SK-N-SH (cell line): ENCODE measurements around the gene DNAJC10.
"Not testable (repeated sequence)": the region's sequence is repeated elsewhere in the genome, so short reads cannot be mapped to it uniquely, and the experiment has no call there.

Experiments
- CHD2 ChIP-seq: fragments of 150-350 bp; IDR thresholded peaks from 2 replicates; pipeline ENCODE4 v1.6.1; 2018; ENCODE audit warnings: low read length; ENCODE audit not compliant: partially characterized antibody
- CTCF ChIP-seq: fragments of 200-600 bp; sonication (generic); IDR thresholded peaks from 2 replicates; pipeline ENCODE4 v1.6.1; 2017; ENCODE audit warnings: antibody characterized with exemption, mild to moderate bottlenecking, moderate library complexity
- EP300 ChIP-seq, 2 experiments: IDR thresholded peaks; 2 replicates each; pipeline versions ENCODE4 v1.4.0 to v1.6.1; 2012; ENCODE audit warnings: borderline replicate concordance in 1 of 2, low read depth in 1 of 2, low read length in 1 of 2
- EZH2phosphoT487 ChIP-seq: fragments of 200-600 bp; sonication (generic); IDR thresholded peaks from 2 replicates; pipeline ENCODE4 v1.6.1; 2017; ENCODE audit warnings: low read depth, mixed run types, mild to moderate bottlenecking, antibody characterized with exemption, moderate library complexity, borderline replicate concordance
- FOXM1 ChIP-seq: IDR thresholded peaks from 2 replicates; pipeline ENCODE4 v1.4.0; 2012; ENCODE audit warnings: low read depth, mild to moderate bottlenecking
- GATA2 ChIP-seq: sonication (generic); formaldehyde crosslinking; IDR thresholded peaks from 2 replicates; pipeline ENCODE4 v1.5.0; 2020; ENCODE audit warnings: mild to moderate bottlenecking, missing genetic modification reagents
- MXI1 ChIP-seq: IDR thresholded peaks from 2 replicates; pipeline ENCODE4 v1.6.1; 2012; ENCODE audit warnings: mild to moderate bottlenecking, low read depth, low read length, improper control_type of control experiment
- NFIC ChIP-seq: IDR thresholded peaks from 2 replicates; pipeline ENCODE4 v1.4.0; 2012; ENCODE audit warnings: borderline replicate concordance
- NRF1 ChIP-seq: IDR thresholded peaks from 2 replicates; pipeline ENCODE4 v1.6.1; 2012; ENCODE audit warnings: low read depth, mild to moderate bottlenecking, low read length
- POLR2AphosphoS5 ChIP-seq: IDR thresholded peaks from 2 replicates; pipeline ENCODE4 v1.6.1; 2012; ENCODE audit warnings: low read depth, low read length
- RXRA ChIP-seq: IDR thresholded peaks from 2 replicates; pipeline ENCODE4 v1.4.0; 2012; ENCODE audit warnings: low read depth, mild to moderate bottlenecking, borderline replicate concordance
- SIN3A ChIP-seq: IDR thresholded peaks from 2 replicates; pipeline ENCODE4 v1.6.1; 2012; ENCODE audit warnings: low read depth, mild to moderate bottlenecking, low read length, moderate library complexity, borderline replicate concordance
- SMC3 ChIP-seq: IDR thresholded peaks from 2 replicates; pipeline ENCODE4 v1.6.1; 2012; ENCODE audit warnings: low read depth, low read length, improper control_type of control experiment

- not testable (repeated sequence) for TF ChIP-seq NRF1; CTCF; SMC3; SIN3A; RXRA; MXI1; NFIC; POLR2AphosphoS5; CHD2; EZH2phosphoT487; FOXM1; GATA2; EP300 (IDR thresholded peaks at IDR 0.05; ENCODE audit: borderline replicate concordance in 1 of 2, low read depth in 1 of 2, low read length in 1 of 2)
Observed at GRCh38 chr2:182782686-182783085, 66.6 kb downstream of the DNAJC10 start.
